NT2/D1 (cell line): ENCODE measurements around the gene TBC1D7.

Experiments used
- SUZ12 ChIP-seq: IDR thresholded peaks from 2 replicates; pipeline ENCODE4 v1.6.1; 2011; ENCODE audit not compliant: insufficient read length, insufficient read depth; ENCODE audit errors: extremely low read depth
- YY1 ChIP-seq: IDR thresholded peaks from 2 replicates; pipeline ENCODE4 v1.6.1; 2011; ENCODE audit not compliant: insufficient read length, insufficient read depth

DNA sequence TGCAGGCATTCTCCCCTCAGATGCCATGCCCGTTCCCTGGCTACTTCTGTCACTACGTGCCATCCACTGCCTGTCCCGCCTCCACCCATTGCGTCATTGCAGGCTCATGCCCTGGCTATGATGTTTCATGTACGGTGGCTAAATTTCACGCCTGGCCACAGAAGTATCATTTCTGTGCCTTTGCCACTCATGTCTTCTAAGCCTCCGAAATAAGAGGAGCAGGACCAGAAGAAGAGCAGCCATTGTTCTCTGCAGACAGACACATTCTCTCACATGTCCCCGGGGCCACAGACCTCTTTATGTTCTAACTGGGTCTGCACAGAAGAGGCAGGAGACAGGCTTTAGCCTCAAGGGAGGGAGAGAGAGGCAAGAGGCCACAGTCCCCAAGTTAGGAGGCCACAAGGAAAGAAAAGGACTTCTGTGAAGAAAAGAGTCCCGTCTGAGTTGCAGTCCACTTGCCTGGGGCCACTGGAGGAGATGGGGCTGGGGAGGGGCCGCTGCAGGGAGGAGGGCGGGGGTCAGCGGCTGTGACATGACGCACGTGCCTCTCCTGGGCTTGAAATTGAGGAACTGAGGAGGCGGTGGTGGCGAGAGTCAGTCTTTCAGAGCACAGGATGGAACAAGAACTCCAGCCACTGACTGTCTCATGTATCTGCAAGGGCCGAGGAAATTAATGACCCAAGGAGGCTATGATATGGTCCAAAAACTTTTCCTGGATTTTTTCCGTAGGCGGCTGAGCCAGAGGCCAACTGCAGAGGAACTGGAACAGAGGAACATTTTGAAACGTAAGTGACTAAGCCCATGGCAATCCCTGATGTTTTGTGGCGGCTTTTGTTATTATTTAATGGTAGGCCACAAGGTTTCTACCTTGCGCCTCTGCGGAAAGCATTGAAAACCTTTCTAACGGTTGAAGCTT lies 55.9 kb downstream of the TBC1D7 start:
- TF ChIP-seq YY1 = no peak
- no peak for TF ChIP-seq SUZ12
